H1 (cell line): ENCODE results near the gene ZNF75A. TPM values are rescaled to one million over a fixed set of nuclear protein-coding genes. Genes with fewer than 3 reads are reported as not detected.

Experiments used
- CTCF ChIA-PET: fragments of 300-600 bp; sonication (Branson Sonifier 250); formaldehyde crosslinking; loops from one replicate; lab custom pipeline; 2021; ENCODE audit not compliant: partially characterized antibody; lab: Charles Lee
- POLR2A ChIA-PET: fragments of 300-600 bp; sonication (Branson Sonifier 250); formaldehyde crosslinking; loops from one replicate; lab custom pipeline; 2021; ENCODE audit warnings: inconsistent platforms; ENCODE audit not compliant: partially characterized antibody; lab: Charles Lee
- DNase-seq, 2 experiments: peaks; one replicate each; pipeline versions ENCODE4 v3.0.0 to v3.0.0-alpha.2; 2010 to 2022; ENCODE audit warnings: low spot score in 2 of 2, low read depth in 1 of 2, mixed read lengths in 1 of 2
- FAIRE-seq: peaks from 2 replicates; lab custom pipeline; 2011; peaks lifted over from hg19 to GRCh38; lab: Jason Lieb, UNC
- H2AFZ ChIP-seq: 2 replicates; pipeline ENCODE4 v1.8.1; 2012; ENCODE audit warnings: low read length, inconsistent platforms
- H2AK5ac ChIP-seq: 2 replicates; pipeline ENCODE4 v1.6.1; 2013; ENCODE audit warnings: low read depth, low read length
- H2BK120ac ChIP-seq: replicated peaks from 2 replicates; pipeline ENCODE3; 2013; ENCODE audit warnings: low read depth, low read length, inconsistent platforms
- H2BK12ac ChIP-seq: 2 replicates; pipeline ENCODE4 v1.6.1; 2013; ENCODE audit warnings: low read depth, low read length
- H2BK15ac ChIP-seq: 2 replicates; pipeline ENCODE4 v1.6.1; 2013; ENCODE audit warnings: low read length
- H2BK20ac ChIP-seq: 2 replicates; pipeline ENCODE4 v1.6.1; 2013; ENCODE audit warnings: low read length
- H2BK5ac ChIP-seq: 2 replicates; pipeline ENCODE4 v1.6.1; 2013; ENCODE audit warnings: low read depth, low read length
- H3K14ac ChIP-seq: 2 replicates; pipeline ENCODE4 v1.6.1; 2013; ENCODE audit warnings: inconsistent platforms; ENCODE audit not compliant: insufficient read length
- H3K18ac ChIP-seq: 2 replicates; pipeline ENCODE4 v1.6.1; 2013; ENCODE audit warnings: low read length; ENCODE audit errors: extremely low read depth
- H3K23ac ChIP-seq: 2 replicates; pipeline ENCODE4 v1.6.1; 2013; ENCODE audit warnings: inconsistent platforms; ENCODE audit not compliant: insufficient read length
- H3K23me2 ChIP-seq: 2 replicates; pipeline ENCODE4 v1.6.1; 2013; ENCODE audit warnings: low read depth, low read length
- H3K27ac ChIP-seq: 2 replicates; pipeline ENCODE4 v1.6.1; 2011; ENCODE audit warnings: low read depth, low read length, inconsistent platforms
- H3K27me3 ChIP-seq, 4 experiments: replicated peaks in 1 of 4; 1 replicate in 1 of 4; 2 replicates in 3 of 4; pipeline versions ENCODE4 v1.6.1 to v1.8.1; 2011 to 2013; ENCODE audit warnings: low read length in 3 of 4, mild to moderate bottlenecking in 3 of 4, inconsistent platforms in 2 of 4, mixed read lengths in 2 of 4, moderate library complexity in 1 of 4; ENCODE audit not compliant: control insufficient read depth in 3 of 4, insufficient read depth in 3 of 4; ENCODE audit errors: extremely low read depth in 1 of 4
- H3K36me3 ChIP-seq, 4 experiments: 2 replicates each; pipeline versions ENCODE4 v1.6.1 to v1.8.1; 2011 to 2013; ENCODE audit warnings: mild to moderate bottlenecking in 4 of 4, low read length in 3 of 4, moderate library complexity in 2 of 4, control low read depth in 1 of 4, inconsistent platforms in 1 of 4; ENCODE audit not compliant: insufficient read depth in 4 of 4, control insufficient read depth in 2 of 4
- H3K4ac ChIP-seq: replicated peaks from 2 replicates; pipeline ENCODE3; 2013; ENCODE audit warnings: low read length, low read depth, mixed read lengths, inconsistent platforms; ENCODE audit not compliant: insufficient read length
- H3K4me1 ChIP-seq, 4 experiments: replicated peaks in 1 of 4; 1 replicate in 1 of 4; 2 replicates in 3 of 4; pipeline versions ENCODE4 v1.6.1 to v1.8.1; 2011 to 2013; ENCODE audit warnings: low read length in 3 of 4, inconsistent platforms in 2 of 4, mixed read lengths in 1 of 4; ENCODE audit not compliant: insufficient read depth in 4 of 4, control insufficient read depth in 3 of 4
- H3K4me2 ChIP-seq, 2 experiments: 2 replicates each; pipeline versions ENCODE4 v1.6.1 to v1.8.1; 2011 to 2013; ENCODE audit warnings: low read depth in 2 of 2, low read length in 2 of 2, control low read depth in 1 of 2, inconsistent platforms in 1 of 2, mild to moderate bottlenecking in 1 of 2; ENCODE audit not compliant: insufficient read depth in 1 of 2
- H3K4me3 ChIP-seq, 4 experiments: fragments of 200-600, 300-600 bp in 1 of 4; sonication (generic), shearing (Covaris generic), sonication (Bioruptor Twin) in 1 of 4; 2 replicates each; pipeline versions ENCODE4 v1.5.1 to v1.8.1; 2011 to 2016; ENCODE audit warnings: low read length in 4 of 4, low read depth in 3 of 4, control low read depth in 2 of 4, inconsistent platforms in 2 of 4, mild to moderate bottlenecking in 2 of 4, mixed read lengths in 1 of 4, moderate library complexity in 1 of 4; ENCODE audit not compliant: insufficient read depth in 2 of 4; ENCODE audit errors: extremely low read depth in 1 of 4
- H3K56ac ChIP-seq: replicated peaks from 2 replicates; pipeline ENCODE3; 2013; ENCODE audit warnings: low read depth, mild to moderate bottlenecking, mixed read lengths, low read length, inconsistent platforms; ENCODE audit not compliant: insufficient read length
- H3K79me1 ChIP-seq: 2 replicates; pipeline ENCODE4 v1.6.1; 2013; ENCODE audit warnings: low read depth, low read length, control low read depth
- H3K79me2 ChIP-seq, 2 experiments: 2 replicates each; pipeline versions ENCODE4 v1.6.1 to v1.8.1; 2012 to 2013; ENCODE audit warnings: low read length in 2 of 2, mild to moderate bottlenecking in 2 of 2, inconsistent platforms in 1 of 2; ENCODE audit not compliant: insufficient read depth in 2 of 2, control insufficient read depth in 1 of 2
- H3K9ac ChIP-seq, 4 experiments: replicated peaks in 1 of 4; 1 replicate in 1 of 4; 2 replicates in 3 of 4; pipeline versions ENCODE4 v1.6.1 to v1.8.1; 2011 to 2013; ENCODE audit warnings: low read depth in 3 of 4, low read length in 3 of 4, control low read depth in 2 of 4, mild to moderate bottlenecking in 2 of 4, moderate library complexity in 2 of 4, inconsistent platforms in 1 of 4; ENCODE audit errors: extremely low read depth in 1 of 4
- H3K9me3 ChIP-seq, 2 experiments: 2 replicates each; pipeline versions ENCODE4 v1.6.1 to v1.8.1; 2012 to 2013; ENCODE audit warnings: mild to moderate bottlenecking in 2 of 2, moderate library complexity in 2 of 2, control low read depth in 1 of 2, inconsistent platforms in 1 of 2, low read depth in 1 of 2, low read length in 1 of 2, mixed read lengths in 1 of 2; ENCODE audit not compliant: insufficient read depth in 2 of 2
- H4K20me1 ChIP-seq, 2 experiments: replicated peaks in 1 of 2; 2 replicates each; pipeline versions ENCODE3 to v1.8.1; 2011 to 2013; ENCODE audit warnings: inconsistent platforms in 2 of 2, low read length in 2 of 2, mild to moderate bottlenecking in 1 of 2; ENCODE audit not compliant: insufficient read depth in 2 of 2, control insufficient read depth in 1 of 2
- H4K5ac ChIP-seq: 2 replicates; pipeline ENCODE4 v1.6.1; 2013; ENCODE audit warnings: low read length, low read depth, mixed read lengths, inconsistent platforms; ENCODE audit not compliant: insufficient read length
- H4K8ac ChIP-seq: 2 replicates; pipeline ENCODE4 v1.8.0; 2013; ENCODE audit warnings: mild to moderate bottlenecking, moderate library complexity, low read length, inconsistent platforms; ENCODE audit not compliant: insufficient read depth; ENCODE audit errors: extremely low read depth
- H4K91ac ChIP-seq: replicated peaks from 2 replicates; pipeline ENCODE3; 2013; ENCODE audit warnings: low read length, mixed read lengths, inconsistent platforms; ENCODE audit not compliant: insufficient read length
- ASH2L ChIP-seq: fragments of 200-600, 300-600 bp; sonication (generic); IDR thresholded peaks from one replicate; pipeline ENCODE4 v1.7.1; 2017; ENCODE audit warnings: low read length
- CHD2 ChIP-seq: IDR thresholded peaks from 2 replicates; pipeline ENCODE4 v1.6.1; 2012; ENCODE audit warnings: low read length, improper control_type of control experiment
- E2F6 ChIP-seq: IDR thresholded peaks from 2 replicates; pipeline ENCODE4 v1.6.1; 2012; ENCODE audit warnings: inconsistent platforms
- GTF2F1 ChIP-seq: IDR thresholded peaks from 2 replicates; pipeline ENCODE4 v1.6.1; 2012; ENCODE audit warnings: low read depth, low read length, improper control_type of control experiment, borderline replicate concordance
- POLR2A ChIP-seq, 2 experiments: IDR thresholded peaks; 1 replicate in 1 of 2; 2 replicates in 1 of 2; pipeline ENCODE4 v1.6.1; 2011; ENCODE audit warnings: low read depth in 2 of 2, low read length in 2 of 2, mild to moderate bottlenecking in 2 of 2; ENCODE audit errors: control extremely low read depth in 1 of 2
- POLR2AphosphoS5 ChIP-seq: IDR thresholded peaks from 2 replicates; pipeline ENCODE4 v1.6.1; 2011; ENCODE audit warnings: low read depth, low read length
- TAF1 ChIP-seq: IDR thresholded peaks from 2 replicates; pipeline ENCODE4 v1.6.1; 2011; ENCODE audit warnings: mild to moderate bottlenecking, low read depth, low read length
- TBP ChIP-seq: IDR thresholded peaks from 2 replicates; pipeline ENCODE4 v1.6.1; 2011; ENCODE audit warnings: low read depth, low read length, improper control_type of control experiment
- WGBS, 2 experiments: shearing (Covaris generic) in 1 of 2; methylation state at CpG; one replicate each; pipeline versions ENCODE4 v1.1.6 to v1.1.7; 2013 to 2015; ENCODE audit warnings: low lambda C conversion rate in 2 of 2, mixed read lengths in 2 of 2, inconsistent platforms in 1 of 2, low coverage in 1 of 2, missing lambda C conversion rate in 1 of 2; ENCODE audit not compliant: insufficient replicate concordance in 2 of 2, insufficient coverage in 1 of 2, insufficient read length in 1 of 2; ENCODE audit errors: extremely low coverage in 1 of 2, missing lambda C conversion rate in 1 of 2; 5-methylcytosine and 5-hydroxymethylcytosine counted together
- polyA plus RNA-seq, 7 experiments: library from polyadenylated mRNA; depleted of rRNA in 3 of 7; stranded (reverse) in 5 of 7; unstranded in 2 of 7; fragments of >200 nt in 5 of 7; fragments of 200-250 nt in 2 of 7; gene quantifications; 1 replicate in 5 of 7; 2 replicates in 1 of 7; 4 replicates in 1 of 7; pipeline versions ENCODE4 v1.2.1 to v1.2.3, GENCODE V29; 2011 to 2013; ENCODE audit warnings: missing spikeins in 2 of 7, mixed read lengths in 2 of 7
- total RNA-seq: library from RNA; stranded (reverse); fragmentation: NEBNext Ultra II Directional; extraction: Animal tissue kit (Norgen Biotek cat#: 25700); gene quantifications from 2 replicates; pipeline ENCODE4 v1.2.1, GENCODE V29; 2021

The ZNF75A gene
- total and polyA plus RNA-seq, 2 of the 8 experiments (the other 6 are each of a cell fraction or from before 2014, with no cell fraction given): 9.3 to 30.0 TPM

- Histone ChIP-seq H3K9ac (peak overlapping the region; percentile 51 to 94 (median 90)), H2BK120ac (no peak overlapping the region)
- TF ChIP-seq TAF1 (no peak), TBP (peak; percentile 15; the same call in 1 of the 2 replicates), GTF2F1 (peak; percentile 58; the same call in 1 of the 2 replicates), POLR2AphosphoS5 (peak; percentile 52; the same call in 1 of the 2 replicates), CHD2 (0 out of 2 replicates have a peak, but pooled peaks have one; percentile 7), ASH2L (peak; percentile 46), E2F6 (no peak; the same call in 1 of the 2 replicates), POLR2A (IDR thresholded peaks at IDR 0.05; ENCODE audit: control extremely low read depth in 1 of 2, low read depth in 2 of 2, low read length in 2 of 2) (peak in 1 of 2 experiments; percentile 11; a peak in 1 of 3 replicates)
- TF ChIP-seq, all 59 proteins: peak for 6
- Histone ChIP-seq H3K56ac (peak overlapping the region; percentile 66), H4K8ac (peak overlapping the region; percentile 98), H3K4me2 (peak overlapping the region; percentile 99), H3K27me3 (no peaks in the 10 kb centered on the region; a peak in 1 of 7 replicates), H3K79me2 (peaks cover 20 to 35% of the 10 kb centered on the region in 2 experiments), H2BK5ac (peak overlapping the region; percentile 93; the same call in 1 of the 2 replicates), H2BK15ac (no peak overlapping the region), H3K9me3 (peaks cover 6 to 10% of the 10 kb centered on the region in 2 experiments), H3K27ac (peak overlapping the region; percentile 97), H2AK5ac (no peak overlapping the region; the same call in 1 of the 2 replicates), H4K5ac (peak overlapping the region; percentile 62), H4K20me1 (peaks cover 5 to 9% of the 10 kb centered on the region in 2 experiments), H3K23me2 (peaks cover 8% of the 10 kb centered on the region), H2BK20ac (no peak overlapping the region), H2AFZ (peak overlapping the region; percentile 90), H3K4ac (peak overlapping the region; percentile 16), H3K79me1 (peaks cover 12% of the 10 kb centered on the region), H3K4me1 (peaks cover 0 to 8% (median 1%) of the 10 kb centered on the region in 4 experiments; a peak in 4 of 7 replicates), H3K23ac (no peak overlapping the region), H3K14ac (no peak overlapping the region), H3K18ac (peak overlapping the region; percentile 52; the same call in 1 of the 2 replicates), H3K4me3 (peak overlapping the region; percentile 81 to 99 (median 97)), H2BK12ac (no peak overlapping the region), H3K36me3 (peaks cover 3 to 19% (median 12%) of the 10 kb centered on the region in 4 experiments; a peak in 6 of 8 replicates), H4K91ac (no peak overlapping the region)
- WGBS, 2 experiments: 12% methylated on average over 19 of the region's 29 CpGs; no CpG with 5 or more reads in 1 of the 2 experiments
- DNase-seq (no peak), FAIRE-seq (no peak)
- POLR2A ChIA-PET: interaction anchor here (0.7 to 5.3 kb wide), 15 partner anchors 8 to 262 kb away, joined by 3 to 64 read pairs (median 6); partner anchors contain the start of genes NAA60, TIGD7, TNFRSF12A and ZNF174
- CTCF ChIA-PET: interaction anchor here (0.6 to 2.2 kb wide), 5 partner anchors 14 to 204 kb away, joined by 3 to 12 read pairs (median 3); no protein-coding TSS in a partner anchor
Measured at GRCh38 chr16:3282103-3282729, 23.1 kb upstream of the ZNF75A start.
